GM10248 (cell line): ENCODE results near the gene PGA3.
"Not testable (repeated sequence)": the region's sequence is repeated elsewhere in the genome, so short reads cannot be mapped to it uniquely, and the experiment has no call there.

Experiments
- CTCF ChIA-PET: fragments of 300-600 bp; sonication (Branson Sonifier 250); formaldehyde crosslinking; extraction: SDS; loops from one replicate; lab custom pipeline; 2021; ENCODE audit warnings: antibody characterized with exemption; lab: Yijun Ruan, JAX
- POLR2A ChIA-PET: fragments of 350-650 bp; sonication (Branson Sonifier 250); formaldehyde crosslinking; extraction: SDS; loops from one replicate; lab custom pipeline; 2020; ENCODE audit warnings: antibody characterized with exemption; lab: Yijun Ruan, JAX
- DNase-seq: peaks from one replicate; pipeline ENCODE4 v3.0.0; 2012; ENCODE audit errors: extremely low spot score
- CTCF ChIP-seq: IDR thresholded peaks from 2 replicates; pipeline ENCODE4 v1.5.1; 2012; ENCODE audit warnings: mild to moderate bottlenecking, low read depth; ENCODE audit errors: extremely low read depth, missing control alignments, control extremely low read depth

The PGA3 gene

GRCh38 chr11:61163714-61164605 lies 39.4 kb upstream of the PGA3 start:
- POLR2A ChIA-PET, result no interaction called here
- peak; percentile 50 for DNase-seq
- CTCF ChIA-PET, result no interaction called here
- TF ChIP-seq CTCF, result no peak

GRCh38 chr11:61164606-61165424 lies 38.5 kb upstream of the PGA3 start:
- POLR2A ChIA-PET, result no interaction called here
- TF ChIP-seq CTCF, result no peak
- DNase-seq, result no peak
- CTCF ChIA-PET, result no interaction called here

GRCh38 chr11:61165785-61166184 lies 37.5 kb upstream of the PGA3 start:
- CTCF ChIA-PET, DNase-seq, POLR2A ChIA-PET: not testable (repeated sequence)

GRCh38 chr11:61166331-61166730 lies 37.0 kb upstream of the PGA3 start:
- POLR2A ChIA-PET, DNase-seq, CTCF ChIA-PET: not testable (repeated sequence)

GRCh38 chr11:61168042-61168688 lies 35.1 kb upstream of the PGA3 start:
- ChIA-PET POLR2A (no interaction called here), CTCF (interaction anchor here (3.4 kb wide), 1 partner anchor 19 kb away, joined by 16 read pairs; no protein-coding TSS in a partner anchor)
- no peak for TF ChIP-seq CTCF
- DNase-seq, result peak; percentile 5

- DNase-seq, result no peak
- ChIA-PET CTCF (interaction anchor here (2.6 to 3.4 kb wide), 3 partner anchors 19 to 337 kb away, joined by 7 to 16 read pairs (median 12); no protein-coding TSS in a partner anchor), POLR2A (no interaction called here)
- no peak for TF ChIP-seq CTCF
Measured at GRCh38 chr11:61168800-61169199, 34.5 kb upstream of the PGA3 start.

GRCh38 chr11:61170566-61170965 lies 32.7 kb upstream of the PGA3 start:
- ChIA-PET CTCF (interaction anchor here (1.0 to 3.4 kb wide), 8 partner anchors 10 to 339 kb away, joined by 3 to 16 read pairs (median 4); no protein-coding TSS in a partner anchor), POLR2A (no interaction called here)
- no peak for DNase-seq
- TF ChIP-seq CTCF, result no peak
